HTERT RPE-1 (cell line): Measurements from ENCODE around the gene PIM2.

Experiments
- in situ Hi-C: fragments of 300-500 bp; cut with MboI; formaldehyde crosslinking; loops from 4 replicates; pipeline ENCODE4 v1.14.3; 2020; ENCODE audit warnings: low sequenced_read_pairs

PIM2 gene

DNA sequence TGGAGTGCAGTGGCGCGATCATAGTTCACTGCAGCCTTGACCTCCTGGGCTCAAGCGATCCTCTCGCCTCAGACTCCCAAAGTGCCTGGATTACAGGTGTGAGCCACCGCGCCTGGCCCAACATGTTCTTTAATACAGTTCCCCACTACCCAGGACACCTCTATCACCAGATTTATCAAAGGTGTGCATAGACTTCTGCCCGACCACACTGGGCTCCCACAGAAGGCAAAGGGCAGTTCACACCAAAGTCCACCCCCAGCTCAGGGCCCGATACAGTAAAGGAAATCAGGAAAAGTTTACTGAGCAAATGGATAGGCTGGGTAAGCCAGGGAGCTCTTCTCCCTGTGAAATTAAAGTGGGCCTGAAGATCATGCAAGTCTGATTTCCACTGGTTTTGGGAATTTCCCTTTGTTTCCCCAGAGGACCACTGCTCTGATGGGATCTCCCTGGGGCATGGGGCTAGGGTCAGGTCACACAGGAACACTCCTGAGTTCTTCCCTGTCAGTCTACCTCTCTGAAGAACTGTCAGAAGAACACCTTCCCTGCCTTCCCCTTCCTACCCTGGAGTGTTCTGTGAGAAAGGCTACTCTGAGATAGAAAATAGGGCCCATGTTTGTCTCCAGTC is 17.7 kb upstream of the PIM2 start:
- in situ Hi-C loops = no loop called here

DNA sequence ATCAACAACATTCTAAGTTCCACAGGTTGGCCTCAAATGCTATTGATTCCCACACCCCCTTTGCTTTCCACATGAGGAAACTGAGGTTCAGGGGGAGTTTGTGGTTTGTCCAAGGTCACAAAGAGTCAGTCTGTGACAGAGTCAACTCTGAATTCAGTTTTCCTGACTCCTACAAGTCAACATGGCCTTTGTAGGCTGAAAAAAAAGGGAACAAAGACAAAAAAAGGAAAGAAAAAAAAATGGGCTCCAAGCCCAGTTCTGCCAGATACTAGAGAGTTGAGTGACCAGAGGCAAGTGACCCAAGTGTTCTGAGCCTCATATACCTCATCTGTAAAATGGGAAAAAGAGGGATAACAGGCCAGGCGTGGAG is 16.5 kb upstream of the PIM2 start:
- in situ Hi-C loops = no loop called here

DNA sequence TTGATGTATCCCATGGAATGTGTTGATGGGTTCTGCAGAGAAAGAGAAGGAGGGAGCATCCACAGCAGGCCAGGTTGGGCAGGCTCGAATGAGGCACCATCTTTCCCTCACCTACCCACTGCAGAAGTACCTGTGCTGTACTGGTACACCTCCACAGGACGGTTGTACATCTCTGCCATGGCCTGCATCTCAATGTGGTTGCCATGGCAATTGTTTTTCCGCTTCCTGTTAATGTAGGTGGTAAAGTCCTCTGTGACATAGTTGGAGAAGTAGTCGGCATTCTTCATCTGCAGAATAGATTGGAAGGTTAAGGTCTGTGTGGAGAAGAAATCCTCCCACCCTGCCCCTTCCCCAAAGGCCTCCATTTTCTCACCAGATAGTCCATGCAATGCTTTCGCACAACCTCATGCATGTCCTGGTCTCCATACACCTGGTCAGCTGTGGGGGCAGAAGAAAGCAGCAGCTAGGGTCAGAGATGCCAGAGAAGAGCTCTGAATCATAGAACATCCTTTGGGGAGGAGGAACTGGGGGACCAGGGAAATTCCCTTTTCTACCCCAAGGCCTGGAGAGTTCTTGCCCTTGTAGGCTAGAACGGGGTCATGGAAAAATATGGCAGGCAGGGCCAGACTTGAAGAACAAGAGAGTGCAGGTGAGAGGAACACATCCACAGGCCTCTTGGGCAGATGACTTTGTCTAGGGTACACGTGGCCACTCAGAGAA is 15.9 kb upstream of the PIM2 start:
- in situ Hi-C loops = no loop called here

DNA sequence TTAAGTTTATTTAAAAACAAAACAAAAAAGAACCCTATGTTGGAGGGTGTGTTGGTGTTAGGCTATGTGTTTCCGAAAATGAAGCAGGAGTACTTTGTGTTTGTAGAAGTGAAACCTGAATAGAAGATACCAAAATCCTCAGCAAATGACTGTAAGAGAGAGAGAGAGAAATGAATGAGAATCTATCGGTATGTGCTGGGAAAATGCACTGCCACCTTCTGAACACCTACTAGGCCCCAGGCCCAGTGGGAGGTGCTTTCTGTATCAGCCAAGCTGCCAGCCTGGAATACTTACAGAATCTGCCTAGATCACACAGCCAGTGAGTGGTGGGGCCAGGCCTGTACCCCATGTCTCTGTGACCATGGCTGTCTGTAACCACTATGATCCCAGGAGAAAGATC is 14.9 kb upstream of the PIM2 start:
- in situ Hi-C loops = no loop called here

DNA sequence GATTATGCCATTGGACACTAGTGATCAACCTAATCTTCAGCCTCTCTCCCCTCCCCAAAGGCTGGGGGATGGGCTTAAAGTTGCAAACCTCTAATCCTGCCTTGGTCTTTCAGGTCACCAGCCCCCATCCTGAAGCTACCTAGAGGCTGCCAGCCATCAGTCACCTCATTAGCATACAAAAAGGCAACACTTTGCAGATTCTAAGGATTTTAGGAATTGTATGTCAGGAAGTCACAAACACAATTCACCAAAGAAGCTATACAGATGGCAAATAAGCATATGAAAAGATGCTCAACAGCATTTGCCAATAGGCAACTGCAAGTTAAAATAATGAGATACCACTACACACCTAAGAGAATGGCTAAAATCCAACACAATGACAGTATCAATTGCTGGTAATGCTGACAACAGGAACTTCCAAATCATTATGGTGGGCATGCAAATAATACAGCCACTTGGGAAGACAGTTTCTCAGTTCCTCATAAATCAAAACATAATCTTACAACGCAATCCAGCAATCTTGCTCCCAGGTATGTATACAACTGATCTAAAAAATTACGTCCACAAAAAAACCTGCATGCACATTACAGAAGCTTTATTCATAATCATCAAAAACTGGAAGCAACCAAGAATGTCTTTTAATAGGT is 9.0 kb upstream of the PIM2 start:
- in situ Hi-C loops = no loop called here

DNA sequence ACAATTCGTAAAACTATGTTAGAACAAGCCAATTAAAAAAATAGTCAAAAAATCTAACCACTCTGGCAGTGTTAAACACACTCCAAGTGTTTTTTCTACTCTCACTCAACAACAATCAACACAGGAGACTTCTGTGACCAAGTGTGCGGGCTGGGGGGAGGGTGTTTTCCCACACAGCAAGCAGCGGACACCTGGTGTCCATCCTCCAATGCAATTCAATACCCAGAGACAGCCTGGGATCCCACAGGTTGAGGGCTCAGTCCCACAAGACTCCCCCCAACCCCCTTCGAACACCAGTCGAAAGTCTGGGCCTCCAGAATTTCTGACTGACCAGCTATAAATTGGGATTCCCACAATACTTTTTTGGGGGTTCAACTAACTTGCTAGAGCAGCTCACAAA is 8.3 kb upstream of the PIM2 start:
- in situ Hi-C loops = no loop called here

DNA sequence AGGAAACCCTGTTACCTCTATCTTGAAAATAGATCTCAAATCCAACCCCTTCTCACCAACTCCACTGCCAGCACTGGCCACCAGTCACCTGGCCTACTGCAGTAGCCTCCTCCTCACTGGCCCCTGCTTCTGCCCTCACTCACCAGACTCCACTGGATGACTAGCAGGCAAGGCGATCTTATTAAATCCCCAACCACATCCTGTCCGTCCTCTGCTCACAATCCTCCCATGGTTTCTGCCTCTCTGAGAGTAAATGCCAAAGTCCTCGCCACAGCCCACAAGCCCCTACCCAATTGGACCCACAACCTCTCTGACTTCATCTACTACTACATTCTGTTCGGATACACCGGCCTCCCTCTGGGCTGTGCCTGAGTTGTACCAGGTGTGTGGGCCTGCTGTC is 5.4 kb upstream of the PIM2 start:
- in situ Hi-C loops = no loop called here

DNA sequence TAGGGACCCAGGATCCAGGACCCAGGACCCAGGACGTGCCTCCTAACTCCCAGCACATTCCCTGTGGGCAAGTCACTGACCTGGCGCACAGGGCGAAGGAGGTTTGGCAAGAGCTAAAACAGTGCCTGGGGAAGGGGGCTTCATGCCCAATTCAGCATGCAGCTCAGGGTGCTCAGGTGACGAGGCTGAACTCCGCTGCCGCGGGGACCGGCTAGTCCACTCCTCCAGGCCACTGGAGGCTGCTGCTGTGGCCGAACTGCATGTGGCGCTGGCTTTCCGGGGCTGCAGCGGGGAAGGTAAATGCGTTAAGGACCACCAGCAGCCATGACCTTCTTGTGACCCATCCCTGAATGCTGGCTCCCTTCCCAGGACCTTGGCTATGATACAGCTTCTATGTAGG is 4.9 kb upstream of the PIM2 start:
- in situ Hi-C loops = no loop called here

DNA sequence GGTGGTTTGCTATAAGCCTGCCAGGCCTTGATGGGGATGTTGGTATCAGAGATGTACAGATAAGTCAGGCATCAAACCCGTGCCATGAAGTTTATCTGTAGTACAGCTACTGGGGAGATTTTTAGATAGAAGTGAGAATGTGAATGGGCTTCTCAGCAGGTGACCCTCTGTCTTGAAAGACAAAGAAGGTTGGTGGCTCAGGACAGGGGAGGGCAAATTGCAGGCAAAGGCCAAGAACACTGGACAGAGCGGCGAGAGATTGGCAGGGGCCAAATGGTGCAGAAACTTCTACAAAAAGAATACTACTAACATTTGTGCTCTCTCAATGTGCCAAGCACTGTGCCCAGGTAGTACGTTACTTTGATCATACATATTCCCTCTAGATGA is 1.9 kb upstream of the PIM2 start:
- in situ Hi-C loops = no loop called here

DNA sequence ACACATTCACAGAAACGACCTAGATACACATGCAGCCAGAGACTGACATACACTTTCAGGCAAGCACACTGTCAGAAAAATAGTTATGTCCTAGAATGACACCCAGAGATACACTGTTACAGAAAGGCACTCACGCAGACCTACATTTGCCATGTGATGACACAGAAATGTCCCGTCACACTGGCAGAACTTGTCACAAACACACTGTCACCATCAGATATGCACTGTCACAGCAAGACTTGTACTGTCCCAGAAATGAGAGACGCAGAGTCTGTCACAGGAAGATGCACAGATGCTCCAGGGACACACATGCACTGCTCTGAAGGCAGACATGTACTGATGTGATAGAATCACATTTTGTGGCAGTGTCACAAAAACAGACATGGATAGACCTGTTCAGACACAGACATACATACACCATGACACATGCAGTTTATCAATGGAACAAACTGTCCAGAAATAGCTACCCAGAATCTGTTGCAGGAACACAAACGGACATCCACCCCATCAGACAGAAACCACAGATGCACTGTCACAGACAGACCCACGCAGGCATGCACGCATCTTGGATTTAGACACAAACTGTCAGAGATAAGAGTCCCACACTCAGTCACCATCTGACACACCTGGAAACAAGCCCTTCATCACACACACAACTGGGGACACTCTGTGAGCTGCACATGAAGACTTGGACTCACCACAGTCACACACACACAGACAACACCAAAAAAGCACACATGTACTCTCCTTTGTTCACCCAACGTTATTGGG is 1.3 kb upstream of the PIM2 start:
- in situ Hi-C loops = no loop called here

DNA sequence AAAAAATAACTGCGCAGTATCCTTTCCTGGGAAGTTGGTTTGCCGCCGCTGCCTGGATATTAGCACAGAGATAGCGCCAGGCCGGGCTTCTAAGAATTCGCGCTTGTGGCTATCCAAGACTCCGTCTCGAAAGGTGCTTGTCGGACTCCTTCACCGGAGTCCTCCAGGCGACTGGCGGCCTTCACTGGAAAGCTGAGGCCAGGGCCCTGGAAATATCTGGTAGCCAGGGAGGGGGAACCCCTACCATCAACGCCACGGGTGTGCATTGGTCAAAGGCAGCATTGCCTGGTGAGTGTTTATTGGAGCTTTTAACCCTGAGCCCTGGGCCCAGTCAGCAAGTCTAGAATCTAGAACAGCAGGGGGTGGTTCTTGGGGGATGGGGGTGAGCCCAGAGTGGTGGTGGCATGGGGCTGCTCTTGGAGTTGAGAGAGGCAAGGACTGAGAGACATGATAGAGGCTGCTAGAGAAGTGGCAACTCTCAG is 577 bp upstream of the PIM2 start:
- in situ Hi-C loops = no loop called here

DNA sequence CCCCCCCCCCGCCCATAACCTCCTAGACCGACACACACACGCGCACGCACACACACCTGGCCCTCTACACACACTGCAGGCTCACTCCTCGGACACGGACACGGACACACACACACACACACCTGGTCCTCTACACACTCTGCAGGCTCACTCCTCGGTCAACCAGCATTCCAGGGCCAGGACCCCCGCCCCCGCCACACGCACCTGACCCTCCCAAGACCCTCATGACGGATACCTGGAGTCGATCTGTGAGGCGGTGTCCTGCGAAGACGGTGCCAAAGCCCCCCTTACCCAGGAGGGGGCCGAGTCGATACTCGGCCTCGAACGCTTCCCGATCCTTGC is 552 bp downstream of the PIM2 start:
- in situ Hi-C loops = no loop called here

DNA sequence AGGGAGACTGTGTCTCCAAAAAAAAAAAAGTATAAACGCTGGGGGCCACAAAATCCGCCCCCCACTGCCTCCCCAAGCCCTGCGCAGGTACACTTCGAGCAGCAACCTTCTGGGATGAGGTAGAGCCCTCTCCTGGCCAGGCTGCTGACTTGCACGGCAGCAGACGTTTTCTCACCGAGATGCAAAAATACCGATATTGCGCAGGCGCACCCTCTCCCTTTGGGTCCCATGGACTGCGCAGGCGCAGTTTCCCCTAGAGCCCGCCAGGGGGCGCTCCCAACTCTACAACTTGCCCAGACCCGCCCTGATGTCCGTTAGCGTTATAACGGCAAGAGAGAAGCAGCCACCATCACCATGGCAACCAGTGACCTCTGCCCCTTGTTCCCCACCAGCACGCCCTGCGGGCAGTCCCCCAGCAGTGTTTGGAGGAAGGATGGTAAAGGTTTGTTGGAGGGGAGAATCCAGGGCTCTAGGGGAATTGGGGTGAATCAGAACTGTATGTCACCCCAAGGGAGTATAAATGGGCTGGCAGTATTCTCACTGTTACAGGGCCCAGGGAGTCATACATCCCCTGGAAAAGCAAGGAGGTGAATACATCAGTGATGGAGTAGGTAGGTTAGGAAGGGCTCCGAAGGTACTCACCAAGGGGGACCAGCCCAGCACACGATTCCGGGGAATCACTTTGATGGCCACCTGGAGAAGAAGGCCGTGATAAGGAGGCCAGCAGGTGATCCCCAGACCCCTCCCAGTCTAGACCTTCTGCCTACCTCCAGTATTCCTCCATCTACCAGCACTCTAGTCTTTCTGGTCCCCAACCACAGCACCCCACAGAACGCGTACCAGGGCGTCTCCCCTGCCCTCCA is 1.5 kb downstream of the PIM2 start:
- in situ Hi-C loops = no loop called here

DNA sequence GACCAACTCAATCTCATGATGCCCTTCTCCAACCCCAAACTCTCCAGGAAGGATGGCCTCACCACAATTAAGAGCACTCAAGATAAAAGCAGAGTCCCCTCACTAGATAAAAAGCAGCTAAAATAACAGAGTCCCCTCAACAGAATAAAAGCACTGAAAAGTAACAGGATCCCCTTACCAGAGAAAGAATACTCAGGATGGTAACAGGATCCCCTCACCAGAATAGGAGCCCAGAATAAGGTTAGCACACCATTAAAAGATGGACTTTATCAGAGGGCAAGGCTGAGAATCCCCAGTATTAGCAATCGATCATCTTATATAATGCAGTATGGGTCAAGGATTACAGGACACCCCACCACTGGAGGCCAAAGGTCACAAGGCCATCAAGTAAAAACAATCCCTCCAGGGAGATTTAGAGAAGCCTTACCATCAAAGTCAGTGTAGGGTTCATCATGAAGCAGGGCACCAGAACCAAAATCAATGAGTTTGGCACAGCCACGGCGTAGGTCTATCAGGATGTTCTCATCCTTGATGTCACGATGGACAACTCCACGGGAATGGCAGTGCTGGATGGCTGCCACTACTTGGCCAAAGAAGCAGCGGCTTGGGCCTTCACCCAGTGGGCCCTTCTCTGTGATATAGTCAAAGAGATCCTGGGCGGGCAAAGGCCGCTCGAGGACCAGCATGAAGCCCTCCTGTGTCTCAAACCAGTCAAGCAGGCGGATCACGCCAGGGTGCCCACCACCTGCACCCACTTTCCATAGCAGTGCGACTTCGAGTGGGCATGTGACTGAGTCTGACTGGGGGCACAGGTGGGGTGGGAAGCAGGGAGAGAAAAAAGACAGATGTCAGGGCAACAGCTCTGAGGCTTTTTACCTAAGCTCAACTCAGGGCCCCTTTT is 4.0 kb downstream of the PIM2 start:
- in situ Hi-C loops = no loop called here

DNA sequence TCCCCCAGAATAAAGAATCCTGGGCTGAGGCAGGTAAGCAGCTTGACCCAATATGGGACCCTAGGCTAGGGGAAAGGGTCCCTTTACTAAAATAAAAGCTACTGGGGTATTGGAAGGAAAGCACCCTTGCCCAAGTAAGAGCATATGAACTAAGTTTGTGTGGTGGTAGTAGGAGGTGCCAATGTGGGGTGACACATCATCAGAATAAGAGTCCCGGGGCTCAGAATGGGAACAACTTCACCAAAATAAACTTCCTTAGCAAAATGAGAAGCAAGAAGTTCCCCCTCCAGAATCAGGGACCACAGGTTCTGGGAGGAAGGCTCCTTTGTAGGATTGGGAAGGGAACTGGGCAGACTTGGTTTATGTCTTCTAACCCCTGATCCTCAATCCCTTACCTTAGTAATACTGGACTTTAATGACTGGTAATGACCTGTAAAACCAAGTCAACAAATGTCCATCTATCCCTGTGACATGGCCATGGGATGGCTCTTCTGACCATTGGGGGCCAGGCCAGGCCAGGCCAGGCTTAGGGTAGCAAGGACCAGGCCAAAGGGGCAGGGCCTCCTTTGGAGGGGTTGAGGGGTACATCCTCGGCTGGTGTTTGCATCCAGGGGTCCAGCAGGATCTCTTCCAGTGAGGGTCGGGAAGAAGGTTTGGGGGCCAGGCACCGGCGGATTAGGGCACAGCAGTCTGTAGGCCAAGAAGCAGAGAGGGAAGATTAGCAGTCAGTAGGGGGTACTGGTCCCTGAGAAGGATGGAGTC is 5.0 kb downstream of the PIM2 start:
- in situ Hi-C loops = no loop called here

DNA sequence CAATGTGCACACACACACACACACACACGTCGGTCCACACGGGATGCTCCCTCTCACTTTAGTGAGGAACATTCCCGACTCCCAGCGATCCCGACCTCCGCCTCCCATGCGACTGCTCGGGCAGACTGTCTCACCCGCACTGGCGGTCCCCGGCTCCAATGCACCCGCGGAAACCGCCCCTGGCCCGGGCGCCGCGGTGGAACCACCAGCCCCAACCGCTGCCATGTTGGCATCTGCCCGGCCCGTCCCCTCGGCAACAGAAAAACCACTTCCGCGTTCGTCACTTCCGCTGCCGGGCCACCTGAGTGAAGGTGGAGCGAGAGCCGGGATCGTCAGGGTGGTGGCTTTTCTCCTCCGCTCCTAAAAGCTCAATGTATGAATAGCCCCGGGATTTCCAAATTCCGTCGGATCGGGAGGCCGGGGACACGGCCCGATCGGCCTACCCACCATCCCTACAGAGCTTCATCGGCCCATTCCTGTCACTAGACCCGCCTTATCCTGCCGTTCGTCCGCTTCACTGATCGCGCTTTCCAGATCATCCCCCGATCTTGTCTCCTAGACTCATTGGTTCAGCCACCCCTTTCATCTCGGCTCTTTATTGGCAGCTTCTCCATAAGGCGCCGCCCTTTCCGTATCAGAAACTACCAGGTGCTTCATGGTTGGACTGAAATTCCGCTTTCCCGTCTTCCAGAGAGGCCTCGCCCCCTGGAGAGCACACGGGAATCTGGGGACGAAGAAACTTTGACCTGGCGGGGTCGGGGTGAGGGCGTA is 7.2 kb downstream of the PIM2 start, which contains the start of gene SLC35A2:
Gene SLC35A2, minus strand, starts transcription at position 235 of the 771 bp plus-strand sequence. Its CDS starts 10 bp downstream, at position 225.
- in situ Hi-C loops = no loop called here

DNA sequence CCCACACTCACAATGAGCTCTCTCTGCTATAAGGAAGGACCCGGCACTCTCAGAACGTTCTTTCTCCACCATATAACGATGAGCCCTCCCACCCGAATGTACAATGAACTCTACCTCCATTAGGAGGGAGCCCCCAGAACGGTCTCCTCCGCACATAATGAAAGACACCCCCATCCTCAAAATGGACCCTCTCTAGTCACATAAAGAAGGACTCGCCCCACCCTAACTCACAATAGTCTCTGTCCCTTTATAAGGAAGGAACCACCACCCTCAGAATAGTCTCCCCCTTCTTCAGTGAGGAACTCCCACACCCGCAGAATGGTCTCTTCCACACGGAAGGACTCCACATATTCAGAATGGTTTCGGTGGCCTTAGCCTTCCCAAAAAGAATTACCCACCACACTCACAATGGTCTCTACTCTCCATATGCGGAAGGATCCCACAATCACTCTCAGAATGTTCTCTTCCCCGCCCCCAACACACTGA is 7.9 kb downstream of the PIM2 start:
- in situ Hi-C loops = no loop called here

DNA sequence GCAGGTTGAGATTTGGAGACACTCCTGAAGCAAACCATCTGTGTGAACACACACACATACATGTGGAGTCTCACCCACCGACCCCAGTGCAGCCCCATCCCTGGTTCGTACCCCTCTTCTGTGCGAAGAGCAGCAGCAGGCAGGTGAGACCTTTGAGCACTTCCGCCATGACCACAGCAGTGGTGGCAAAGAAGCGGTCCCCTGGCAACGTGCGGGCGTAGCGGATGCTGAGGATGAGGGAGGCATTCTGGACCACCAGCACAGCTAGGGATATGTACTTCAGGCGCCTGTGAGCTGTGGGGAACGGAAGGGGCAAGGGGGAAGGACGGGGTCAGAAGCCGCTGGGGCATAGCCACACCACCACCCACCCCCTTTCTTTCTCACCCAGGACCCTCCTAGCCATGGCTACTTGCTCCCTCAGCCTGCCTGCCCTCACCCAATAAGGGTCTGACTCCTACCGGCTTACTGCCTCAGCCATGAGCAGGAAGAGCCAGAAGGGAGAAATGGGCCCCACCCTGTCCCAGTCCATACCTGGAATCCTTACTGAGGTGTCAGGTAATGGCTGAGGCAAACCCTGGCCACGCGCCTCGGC is 9.0 kb downstream of the PIM2 start:
- in situ Hi-C loops = no loop called here
